CD8-positive, alpha-beta memory T cell (primary cell): Measurements from ENCODE around the gene POLDIP2. TPM values are rescaled to one million over a fixed set of nuclear protein-coding genes. Genes with fewer than 3 reads are reported as not detected.

Experiments used
- polyA plus RNA-seq: library from polyadenylated mRNA; unstranded; fragments of 300-500 nt; fragmentation: Illumina TruSeq; gene quantifications from one replicate; pipeline ENCODE4 v1.2.3, GENCODE V29; 2021
- total RNA-seq, 2 experiments: library from RNA; stranded (reverse); gene quantifications; one replicate each; pipeline ENCODE4 v1.2.3, GENCODE V29; 2021

The POLDIP2 gene
- total and polyA plus RNA-seq, 3 experiments from 2014 or later = 81.1 to 135 (median 134) TPM

Other genes starting within 250 kb of the POLDIP2 start
- 10 to 100 TPM; 64.9 to 67.1 TPM for gene TMEM97, start 38.3 kb downstream of the POLDIP2 start, total RNA-seq
- 10.4 TPM for gene TMEM97, start 38.3 kb downstream of the POLDIP2 start, polyA plus RNA-seq
- gene IFT20, start 22.1 kb downstream of the POLDIP2 start, total RNA-seq = 10 to 100 TPM; 26.0 to 29.4 TPM
- 44.5 TPM for gene IFT20, start 22.1 kb downstream of the POLDIP2 start, polyA plus RNA-seq
- gene TNFAIP1, start 21.8 kb downstream of the POLDIP2 start, total RNA-seq = 10 to 100 TPM; 29.0 to 30.6 TPM
- gene TNFAIP1, start 21.8 kb downstream of the POLDIP2 start, polyA plus RNA-seq = 10.6 TPM
- gene SEBOX, start 7.7 kb upstream of the POLDIP2 start, total RNA-seq = not detected
- gene SEBOX, start 7.7 kb upstream of the POLDIP2 start, polyA plus RNA-seq = not detected
- gene VTN, start 12.8 kb upstream of the POLDIP2 start, total RNA-seq = under 1 TPM; 0.18 to 0.57 TPM
- not detected for gene VTN, start 12.8 kb upstream of the POLDIP2 start, polyA plus RNA-seq
- gene SARM1, start 14.2 kb upstream of the POLDIP2 start, total RNA-seq = 10 to 100 TPM; 35.3 to 37.0 TPM
- 8.5 TPM for gene SARM1, start 14.2 kb upstream of the POLDIP2 start, polyA plus RNA-seq
- gene SLC46A1, start 48.7 kb upstream of the POLDIP2 start, total RNA-seq = 1 to 10 TPM; 5.6 to 6.0 TPM
- gene SLC46A1, start 48.7 kb upstream of the POLDIP2 start, polyA plus RNA-seq = 6.3 TPM
- gene SLC13A2, start 116.1 kb upstream of the POLDIP2 start, total RNA-seq = not detected
- gene SLC13A2, start 116.1 kb upstream of the POLDIP2 start, polyA plus RNA-seq = not detected
- gene FOXN1, start 148.8 kb upstream of the POLDIP2 start, total RNA-seq = not detected
- gene FOXN1, start 148.8 kb upstream of the POLDIP2 start, polyA plus RNA-seq = not detected
- 10 to 100 TPM; 28.9 to 29.1 TPM for gene UNC119, start 195.1 kb upstream of the POLDIP2 start, total RNA-seq
- gene UNC119, start 195.1 kb upstream of the POLDIP2 start, polyA plus RNA-seq = 21.9 TPM
- 10 to 100 TPM; 48.7 to 50.0 TPM for gene PIGS, start 214.0 kb upstream of the POLDIP2 start, total RNA-seq
- 61.0 TPM for gene PIGS, start 214.0 kb upstream of the POLDIP2 start, polyA plus RNA-seq
- 10 to 100 TPM; 12.8 to 13.6 TPM for gene ALDOC, start 219.4 kb upstream of the POLDIP2 start, total RNA-seq
- gene ALDOC, start 219.4 kb upstream of the POLDIP2 start, polyA plus RNA-seq = 58.2 TPM
- gene SPAG5, start 241.5 kb upstream of the POLDIP2 start, total RNA-seq = 10 to 100 TPM; 77.8 to 79.7 TPM
- gene SPAG5, start 241.5 kb upstream of the POLDIP2 start, polyA plus RNA-seq = 3.5 TPM